GM12864 (cell line): ENCODE results near the gene ERI3.
A peak's percentile ranks its signal among the peaks of the same experiment; 100 is the strongest.

Experiments
- DNase-seq: peaks from one replicate; pipeline ENCODE4 v3.0.0-alpha.2; 2011; ENCODE audit warnings: low read depth
- H3K4me3 ChIP-seq: 2 replicates; pipeline ENCODE4 v1.5.1; 2011; ENCODE audit warnings: mild to moderate bottlenecking, low read depth, low read length, control low read depth
- TF ChIP-seq, protein P1 (sequence below): IDR thresholded peaks from 2 replicates; pipeline ENCODE4 v1.5.1; 2011; ENCODE audit warnings: low read depth, mild to moderate bottlenecking, moderate library complexity, low read length, control low read depth, inconsistent platforms; ENCODE audit errors: missing control alignments

Gene ERI3

DNA sequence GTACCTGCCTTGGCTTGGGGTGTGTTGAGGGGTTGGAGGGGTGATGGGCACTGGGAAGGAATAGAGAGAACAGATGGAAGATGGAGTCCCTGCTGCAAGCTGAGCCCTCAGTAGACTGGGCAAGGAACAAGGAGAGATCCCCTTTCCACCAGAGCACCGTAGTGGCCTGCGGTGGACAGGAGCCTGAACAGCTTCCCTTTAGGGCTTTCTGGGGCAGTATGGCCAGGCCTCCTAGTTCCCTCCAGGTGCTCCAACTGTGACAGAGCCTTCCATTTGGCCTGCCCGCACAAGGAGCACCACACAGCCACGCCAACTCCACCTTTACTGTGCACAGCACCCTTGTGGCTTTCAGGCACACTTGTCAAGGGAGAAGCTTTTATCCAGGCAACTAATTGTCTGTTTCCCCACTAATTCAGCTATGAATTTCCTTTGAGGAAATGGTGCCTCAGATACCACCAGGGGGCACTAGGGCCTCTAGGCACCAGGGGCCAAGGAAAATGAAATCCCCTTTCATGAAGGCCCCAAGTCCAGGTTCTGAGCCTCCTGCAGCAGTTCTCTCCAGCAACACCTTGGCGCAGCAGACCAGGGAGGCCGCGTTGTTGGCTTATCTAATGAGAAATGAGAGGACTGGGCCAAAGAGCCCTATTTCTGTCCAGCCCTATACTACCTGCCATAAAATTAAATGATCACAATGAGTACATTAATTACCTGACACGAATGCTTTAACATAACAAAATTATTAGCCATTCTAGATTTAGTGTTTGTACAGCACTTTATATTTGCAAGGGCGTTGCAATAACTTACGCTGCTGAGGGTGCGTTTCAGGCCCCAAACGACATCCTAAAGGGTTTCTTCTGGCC is 23.1 kb upstream of the ERI3 start:
- DNase-seq: no peak
- no peak overlapping the region for H3K4me3 ChIP-seq
- TF ChIP-seq, protein P1, sequence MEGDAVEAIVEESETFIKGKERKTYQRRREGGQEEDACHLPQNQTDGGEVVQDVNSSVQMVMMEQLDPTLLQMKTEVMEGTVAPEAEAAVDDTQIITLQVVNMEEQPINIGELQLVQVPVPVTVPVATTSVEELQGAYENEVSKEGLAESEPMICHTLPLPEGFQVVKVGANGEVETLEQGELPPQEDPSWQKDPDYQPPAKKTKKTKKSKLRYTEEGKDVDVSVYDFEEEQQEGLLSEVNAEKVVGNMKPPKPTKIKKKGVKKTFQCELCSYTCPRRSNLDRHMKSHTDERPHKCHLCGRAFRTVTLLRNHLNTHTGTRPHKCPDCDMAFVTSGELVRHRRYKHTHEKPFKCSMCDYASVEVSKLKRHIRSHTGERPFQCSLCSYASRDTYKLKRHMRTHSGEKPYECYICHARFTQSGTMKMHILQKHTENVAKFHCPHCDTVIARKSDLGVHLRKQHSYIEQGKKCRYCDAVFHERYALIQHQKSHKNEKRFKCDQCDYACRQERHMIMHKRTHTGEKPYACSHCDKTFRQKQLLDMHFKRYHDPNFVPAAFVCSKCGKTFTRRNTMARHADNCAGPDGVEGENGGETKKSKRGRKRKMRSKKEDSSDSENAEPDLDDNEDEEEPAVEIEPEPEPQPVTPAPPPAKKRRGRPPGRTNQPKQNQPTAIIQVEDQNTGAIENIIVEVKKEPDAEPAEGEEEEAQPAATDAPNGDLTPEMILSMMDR: peak; percentile 74

GRCh38 chr1:44375547-44375946 is 20.5 kb upstream of the ERI3 start:
- no peak overlapping the region for H3K4me3 ChIP-seq
- TF ChIP-seq, protein P1: no peak
- no peak for DNase-seq

GRCh38 chr1:44371206-44371605 is 16.1 kb upstream of the ERI3 start:
- DNase-seq: no peak
- no peak overlapping the region for H3K4me3 ChIP-seq
- TF ChIP-seq, protein P1: no peak

GRCh38 chr1:44368471-44369151 is 13.6 kb upstream of the ERI3 start:
- TF ChIP-seq, protein P1: no peak
- no peak for DNase-seq
- no peak overlapping the region for H3K4me3 ChIP-seq

DNA sequence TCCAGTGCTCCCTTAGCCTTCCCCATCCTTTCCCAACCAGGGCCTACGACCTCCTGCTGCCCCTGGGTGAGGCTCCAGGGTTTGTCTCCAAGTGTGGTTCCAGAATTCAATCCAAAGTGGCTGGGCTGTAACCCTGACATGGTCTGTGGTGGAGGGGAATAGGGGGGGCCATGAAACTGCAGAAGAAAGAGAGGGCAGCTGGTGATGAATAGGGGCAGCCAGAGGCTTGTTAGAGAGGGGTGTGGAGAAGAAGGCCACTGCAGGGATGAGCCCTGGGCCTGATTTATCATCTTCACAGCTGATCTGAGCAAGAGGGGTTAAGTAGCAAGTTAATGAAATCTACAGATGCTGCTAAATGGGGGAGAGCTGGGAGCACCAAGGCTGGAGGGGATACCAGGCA is 12.9 kb upstream of the ERI3 start:
- TF ChIP-seq, protein P1: no peak
- H3K4me3 ChIP-seq: no peak overlapping the region
- no peak for DNase-seq

DNA sequence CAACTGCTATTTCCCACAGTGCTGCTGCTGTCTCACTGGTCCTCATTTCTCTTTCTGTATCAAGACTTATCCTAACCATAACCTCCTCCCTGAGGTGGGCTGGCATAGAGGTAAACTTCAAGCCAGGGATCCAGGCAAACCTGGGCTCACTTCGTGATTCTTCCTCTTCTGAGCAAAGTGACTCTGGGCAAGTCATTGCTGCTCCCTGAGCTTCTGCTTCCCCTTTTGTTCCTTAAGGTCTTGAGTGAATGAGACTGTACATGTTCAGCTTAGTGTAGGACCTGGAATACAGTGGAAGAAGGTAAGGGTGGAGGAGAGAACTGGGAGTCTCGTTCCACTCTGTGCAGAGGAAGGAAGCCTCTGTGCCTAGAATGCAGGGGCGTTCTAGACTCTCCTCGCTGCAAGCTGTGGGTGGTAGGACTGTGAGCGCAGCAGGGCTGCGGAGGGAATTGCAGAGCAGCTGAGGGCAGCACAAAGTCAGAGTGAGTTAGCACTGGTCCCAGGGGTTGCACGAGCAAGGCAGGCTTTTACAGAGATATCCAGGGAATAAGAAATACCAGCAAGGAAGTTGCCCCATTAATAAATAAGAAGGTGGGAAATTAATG is 11.4 kb upstream of the ERI3 start:
- H3K4me3 ChIP-seq: no peak overlapping the region
- DNase-seq: no peak
- TF ChIP-seq, protein P1: no peak
